SK-N-SH (cell line): ENCODE results near the gene MTFP1. TPM values are rescaled to one million over a fixed set of nuclear protein-coding genes. Genes with fewer than 3 reads are reported as not detected.
A peak's percentile ranks its signal among the peaks of the same experiment; 100 is the strongest.

Experiments
- CTCF ChIA-PET: fragments of 300-600, 350-600 bp; formaldehyde crosslinking; extraction: SDS; loops from one replicate; lab custom pipeline; 2021; lab: Yijun Ruan, JAX
- POLR2A ChIA-PET: fragments of 350-600 bp; sonication (Branson Sonifier 250); formaldehyde crosslinking; extraction: SDS; loops from one replicate; lab custom pipeline; 2020; ENCODE audit warnings: antibody characterized with exemption, inconsistent platforms; lab: Yijun Ruan, JAX
- DNase-seq: peaks from one replicate; pipeline ENCODE4 v3.0.0; 2012
- H2AFZ ChIP-seq: fragments of 200-600 bp; sonication (generic); 2 replicates; pipeline ENCODE4 v1.8.1; 2016; ENCODE audit warnings: antibody characterized with exemption, mild to moderate bottlenecking, low read depth
- H3F3A ChIP-seq: fragments of 200-600 bp; sonication (generic); replicated peaks from 2 replicates; pipeline ENCODE3; 2016; ENCODE audit warnings: antibody characterized with exemption, mild to moderate bottlenecking; ENCODE audit not compliant: insufficient read depth
- H3K27ac ChIP-seq, 2 experiments: fragments of 200-500 bp in 1 of 2; fragments of 200-600 bp in 1 of 2; sonication (Bioruptor generic) in 1 of 2; sonication (generic), shearing (Covaris generic) in 1 of 2; 2 replicates each; pipeline versions ENCODE4 v1.5.1 to v1.6.1; 2014 to 2016; ENCODE audit warnings: low read depth in 2 of 2, inconsistent platforms in 1 of 2, low read length in 1 of 2, mild to moderate bottlenecking in 1 of 2, mixed read lengths in 1 of 2
- H3K27me3 ChIP-seq: fragments of 200-600 bp; sonication (generic), shearing (Covaris generic); 2 replicates; pipeline ENCODE4 v1.6.1; 2016; ENCODE audit warnings: mixed run types; ENCODE audit not compliant: insufficient read depth
- H3K36me3 ChIP-seq, 2 experiments: fragments of 200-500 bp in 1 of 2; fragments of 200-600 bp in 1 of 2; sonication (Bioruptor generic) in 1 of 2; sonication (generic) in 1 of 2; replicated peaks in 1 of 2; 2 replicates each; pipeline versions ENCODE3 to v1.5.1; 2014 to 2016; ENCODE audit warnings: low read length in 1 of 2, mild to moderate bottlenecking in 1 of 2; ENCODE audit not compliant: insufficient read depth in 2 of 2, control insufficient read depth in 1 of 2
- H3K4me1 ChIP-seq, 2 experiments: fragments of 200-500 bp in 1 of 2; fragments of 200-600 bp in 1 of 2; sonication (Bioruptor generic) in 1 of 2; sonication (generic), shearing (Covaris generic) in 1 of 2; 2 replicates each; pipeline versions ENCODE4 v1.5.1 to v1.6.1; 2014 to 2016; ENCODE audit warnings: low read depth in 1 of 2, low read length in 1 of 2, mixed run types in 1 of 2; ENCODE audit not compliant: insufficient read depth in 2 of 2, control insufficient read depth in 1 of 2
- H3K4me2 ChIP-seq: fragments of 200-600 bp; sonication (generic), shearing (Covaris generic); 2 replicates; pipeline ENCODE4 v1.6.1; 2017; ENCODE audit warnings: mixed run types
- H3K4me3 ChIP-seq, 2 experiments: fragments of 200-500 bp in 1 of 2; fragments of 200-600 bp in 1 of 2; sonication (Bioruptor generic) in 1 of 2; sonication (generic), shearing (Covaris generic) in 1 of 2; 2 replicates each; pipeline versions ENCODE4 v1.5.1 to v1.8.1; 2014 to 2016; ENCODE audit warnings: low read depth in 2 of 2, inconsistent platforms in 1 of 2, low read length in 1 of 2, mild to moderate bottlenecking in 1 of 2, mixed read lengths in 1 of 2, moderate library complexity in 1 of 2
- H3K79me2 ChIP-seq: fragments of 200-600 bp; sonication (generic); 2 replicates; pipeline ENCODE4 v1.8.1; 2017; ENCODE audit warnings: mild to moderate bottlenecking; ENCODE audit not compliant: insufficient read depth
- H3K9ac ChIP-seq: fragments of 200-600 bp; sonication (generic); 2 replicates; pipeline ENCODE4 v1.6.1; 2017; ENCODE audit warnings: mixed run types
- H3K9me2 ChIP-seq: fragments of 200-600 bp; sonication (generic); 2 replicates; pipeline ENCODE4 v1.6.1; 2017; ENCODE audit warnings: mixed run types
- H3K9me3 ChIP-seq: fragments of 200-600 bp; sonication (generic); 2 replicates; pipeline ENCODE4 v1.6.1; 2017; ENCODE audit warnings: mixed run types, mild to moderate bottlenecking, moderate library complexity
- H4K20me1 ChIP-seq: fragments of 200-600 bp; sonication (generic); 2 replicates; pipeline ENCODE4 v1.6.1; 2017; ENCODE audit warnings: mild to moderate bottlenecking, mixed run types; ENCODE audit not compliant: insufficient read depth
- EZH2phosphoT487 ChIP-seq: fragments of 200-600 bp; sonication (generic); IDR thresholded peaks from 2 replicates; pipeline ENCODE4 v1.6.1; 2017; ENCODE audit warnings: low read depth, mixed run types, mild to moderate bottlenecking, antibody characterized with exemption, moderate library complexity, borderline replicate concordance
- FOSL2 ChIP-seq: IDR thresholded peaks from 2 replicates; pipeline ENCODE4 v1.4.0; 2012; ENCODE audit warnings: low read depth, mild to moderate bottlenecking, moderate library complexity, borderline replicate concordance
- JUND ChIP-seq: IDR thresholded peaks from 2 replicates; pipeline ENCODE4 v1.4.0; 2012
- MEF2A ChIP-seq: IDR thresholded peaks from 2 replicates; pipeline ENCODE4 v1.4.0; 2012; ENCODE audit warnings: low read depth, borderline replicate concordance
- MXI1 ChIP-seq: IDR thresholded peaks from 2 replicates; pipeline ENCODE4 v1.6.1; 2012; ENCODE audit warnings: mild to moderate bottlenecking, low read depth, low read length, improper control_type of control experiment
- NRF1 ChIP-seq: IDR thresholded peaks from 2 replicates; pipeline ENCODE4 v1.6.1; 2012; ENCODE audit warnings: low read depth, mild to moderate bottlenecking, low read length
- RAD21 ChIP-seq: IDR thresholded peaks from 2 replicates; pipeline ENCODE4 v1.6.1; 2012; ENCODE audit warnings: mild to moderate bottlenecking, low read length
- SMC3 ChIP-seq: IDR thresholded peaks from 2 replicates; pipeline ENCODE4 v1.6.1; 2012; ENCODE audit warnings: low read depth, low read length, improper control_type of control experiment
- TAF1 ChIP-seq: IDR thresholded peaks from 2 replicates; pipeline ENCODE4 v1.6.1; 2012; ENCODE audit warnings: low read depth, mild to moderate bottlenecking, low read length, moderate library complexity, borderline replicate concordance
- TEAD4 ChIP-seq: IDR thresholded peaks from 2 replicates; pipeline ENCODE4 v1.4.0; 2012; ENCODE audit warnings: mild to moderate bottlenecking, borderline replicate concordance; ENCODE audit not compliant: insufficient read depth
- whole genome bisulfite sequencing: methylation state at CpG from one replicate; pipeline ENCODE4 v1.1.6; 2017; ENCODE audit warnings: low lambda C conversion rate; 5-methylcytosine and 5-hydroxymethylcytosine counted together
- polyA plus RNA-seq, 3 experiments: library from polyadenylated mRNA; depleted of rRNA; stranded (reverse); fragments of >200 nt; gene quantifications; 2 replicates each; pipeline ENCODE4 v1.2.3, GENCODE V29; 2012
- TF ChIP-seq, protein P1 (sequence below): IDR thresholded peaks from 2 replicates; pipeline ENCODE4 v1.4.0; 2012; ENCODE audit warnings: low read depth, borderline replicate concordance
- TF ChIP-seq, protein P2 (sequence below): fragments of 200-600 bp; sonication (generic); IDR thresholded peaks from 2 replicates; pipeline ENCODE4 v1.6.1; 2017; ENCODE audit warnings: antibody characterized with exemption, mild to moderate bottlenecking, moderate library complexity
- TF ChIP-seq, protein P3 (sequence below): IDR thresholded peaks from 2 replicates; pipeline ENCODE4 v1.4.0; 2012; ENCODE audit warnings: low read depth

Gene MTFP1
- polyA plus RNA-seq, 1 of the 3 experiments (the other 2 are of a cell fraction) = 18.9 TPM

DNA sequence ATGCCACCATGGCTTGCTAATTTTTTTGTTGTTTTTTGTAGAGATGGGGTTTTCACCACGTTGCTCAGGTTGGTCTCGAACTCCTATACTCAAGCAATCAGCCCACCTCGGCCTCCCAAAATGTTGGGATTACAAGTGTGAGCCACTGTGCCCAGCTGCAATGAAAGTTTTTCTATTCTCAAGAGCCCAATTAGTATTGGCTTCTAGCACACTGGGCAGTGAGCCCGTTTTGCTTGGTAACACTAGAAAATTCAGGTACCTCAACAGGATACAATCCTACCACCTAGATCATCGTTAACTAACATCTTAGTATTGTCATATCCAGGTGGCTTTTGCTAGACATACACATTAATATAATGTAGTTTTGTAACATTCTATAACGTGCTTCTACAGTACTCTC, 27.3 kb downstream of the MTFP1 start (continued):
- TF ChIP-seq, protein P1, sequence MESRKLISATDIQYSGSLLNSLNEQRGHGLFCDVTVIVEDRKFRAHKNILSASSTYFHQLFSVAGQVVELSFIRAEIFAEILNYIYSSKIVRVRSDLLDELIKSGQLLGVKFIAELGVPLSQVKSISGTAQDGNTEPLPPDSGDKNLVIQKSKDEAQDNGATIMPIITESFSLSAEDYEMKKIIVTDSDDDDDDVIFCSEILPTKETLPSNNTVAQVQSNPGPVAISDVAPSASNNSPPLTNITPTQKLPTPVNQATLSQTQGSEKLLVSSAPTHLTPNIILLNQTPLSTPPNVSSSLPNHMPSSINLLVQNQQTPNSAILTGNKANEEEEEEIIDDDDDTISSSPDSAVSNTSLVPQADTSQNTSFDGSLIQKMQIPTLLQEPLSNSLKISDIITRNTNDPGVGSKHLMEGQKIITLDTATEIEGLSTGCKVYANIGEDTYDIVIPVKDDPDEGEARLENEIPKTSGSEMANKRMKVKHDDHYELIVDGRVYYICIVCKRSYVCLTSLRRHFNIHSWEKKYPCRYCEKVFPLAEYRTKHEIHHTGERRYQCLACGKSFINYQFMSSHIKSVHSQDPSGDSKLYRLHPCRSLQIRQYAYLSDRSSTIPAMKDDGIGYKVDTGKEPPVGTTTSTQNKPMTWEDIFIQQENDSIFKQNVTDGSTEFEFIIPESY = no peak
- TF ChIP-seq NRF1 (no peak), JUND (no peak)
- TF ChIP-seq, protein P2, sequence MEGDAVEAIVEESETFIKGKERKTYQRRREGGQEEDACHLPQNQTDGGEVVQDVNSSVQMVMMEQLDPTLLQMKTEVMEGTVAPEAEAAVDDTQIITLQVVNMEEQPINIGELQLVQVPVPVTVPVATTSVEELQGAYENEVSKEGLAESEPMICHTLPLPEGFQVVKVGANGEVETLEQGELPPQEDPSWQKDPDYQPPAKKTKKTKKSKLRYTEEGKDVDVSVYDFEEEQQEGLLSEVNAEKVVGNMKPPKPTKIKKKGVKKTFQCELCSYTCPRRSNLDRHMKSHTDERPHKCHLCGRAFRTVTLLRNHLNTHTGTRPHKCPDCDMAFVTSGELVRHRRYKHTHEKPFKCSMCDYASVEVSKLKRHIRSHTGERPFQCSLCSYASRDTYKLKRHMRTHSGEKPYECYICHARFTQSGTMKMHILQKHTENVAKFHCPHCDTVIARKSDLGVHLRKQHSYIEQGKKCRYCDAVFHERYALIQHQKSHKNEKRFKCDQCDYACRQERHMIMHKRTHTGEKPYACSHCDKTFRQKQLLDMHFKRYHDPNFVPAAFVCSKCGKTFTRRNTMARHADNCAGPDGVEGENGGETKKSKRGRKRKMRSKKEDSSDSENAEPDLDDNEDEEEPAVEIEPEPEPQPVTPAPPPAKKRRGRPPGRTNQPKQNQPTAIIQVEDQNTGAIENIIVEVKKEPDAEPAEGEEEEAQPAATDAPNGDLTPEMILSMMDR = no peak
- TF ChIP-seq, protein P3, sequence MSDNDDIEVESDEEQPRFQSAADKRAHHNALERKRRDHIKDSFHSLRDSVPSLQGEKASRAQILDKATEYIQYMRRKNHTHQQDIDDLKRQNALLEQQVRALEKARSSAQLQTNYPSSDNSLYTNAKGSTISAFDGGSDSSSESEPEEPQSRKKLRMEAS = no peak

DNA sequence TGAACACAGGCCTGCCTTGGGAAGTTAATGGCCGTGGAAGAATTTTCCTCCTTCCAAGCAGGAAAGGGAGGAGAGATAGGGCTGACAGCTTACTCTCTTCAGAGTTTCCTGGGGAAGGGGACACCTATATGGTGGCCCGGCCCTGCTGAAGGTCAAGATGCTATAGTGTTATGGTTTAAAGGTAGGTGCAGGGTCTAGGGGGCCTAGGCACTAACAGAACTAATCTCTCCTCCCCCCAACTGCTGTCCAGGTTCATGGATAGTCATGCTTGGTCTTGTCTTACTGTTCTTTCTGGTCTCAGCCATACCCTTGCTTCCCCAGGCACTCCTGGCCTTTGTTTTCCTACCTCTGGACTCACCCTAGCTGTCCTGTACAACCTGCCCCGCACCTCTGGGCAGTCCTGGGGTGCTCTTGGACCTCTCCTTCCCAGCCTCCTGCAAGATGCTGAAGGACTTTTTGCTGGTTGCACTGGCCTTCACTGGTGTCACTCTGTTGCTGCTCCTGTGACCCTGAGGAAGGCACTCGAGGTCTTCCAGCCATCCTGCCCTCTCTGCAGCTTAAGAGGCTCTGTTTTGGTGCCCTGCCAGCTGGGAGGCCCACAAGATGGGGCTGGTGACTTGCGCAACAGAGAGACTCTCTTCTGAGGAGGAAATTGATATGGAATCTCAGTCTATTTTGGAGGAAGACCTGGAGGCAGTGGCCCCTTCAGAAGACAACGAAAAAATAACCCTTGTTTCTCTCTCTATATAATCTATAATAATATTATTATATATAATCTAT, 28.4 kb downstream of the MTFP1 start:
- Histone ChIP-seq H3K36me3 (no peaks in the 10 kb centered on the region), H4K20me1 (no peaks in the 10 kb centered on the region), H3K27ac (no peak overlapping the region), H3K4me1 (no peaks in the 10 kb centered on the region), H3K4me3 (no peak overlapping the region)
- DNase-seq = peak; percentile 35
- POLR2A ChIA-PET = no interaction called here
- TF ChIP-seq FOSL2 (no peak), RAD21 (peak; percentile 42)
- TF ChIP-seq, all 33 proteins: peak for 1
- Histone ChIP-seq H3K9me2 (no peaks in the 10 kb centered on the region), H3F3A (no peaks in the 10 kb centered on the region), H2AFZ (no peak overlapping the region), H3K79me2 (no peaks in the 10 kb centered on the region), H3K27me3 (no peaks in the 10 kb centered on the region), H3K9ac (no peak overlapping the region), H3K9me3 (no peaks in the 10 kb centered on the region), H3K4me2 (no peak overlapping the region)
- CTCF ChIA-PET = interaction anchor here (1.1 to 3.4 kb wide), 3 partner anchors 9 to 52 kb away, joined by 3 to 8 read pairs (median 5); no protein-coding TSS in a partner anchor
- WGBS = 45% methylated on average over 5 of the region's 6 CpGs

DNA sequence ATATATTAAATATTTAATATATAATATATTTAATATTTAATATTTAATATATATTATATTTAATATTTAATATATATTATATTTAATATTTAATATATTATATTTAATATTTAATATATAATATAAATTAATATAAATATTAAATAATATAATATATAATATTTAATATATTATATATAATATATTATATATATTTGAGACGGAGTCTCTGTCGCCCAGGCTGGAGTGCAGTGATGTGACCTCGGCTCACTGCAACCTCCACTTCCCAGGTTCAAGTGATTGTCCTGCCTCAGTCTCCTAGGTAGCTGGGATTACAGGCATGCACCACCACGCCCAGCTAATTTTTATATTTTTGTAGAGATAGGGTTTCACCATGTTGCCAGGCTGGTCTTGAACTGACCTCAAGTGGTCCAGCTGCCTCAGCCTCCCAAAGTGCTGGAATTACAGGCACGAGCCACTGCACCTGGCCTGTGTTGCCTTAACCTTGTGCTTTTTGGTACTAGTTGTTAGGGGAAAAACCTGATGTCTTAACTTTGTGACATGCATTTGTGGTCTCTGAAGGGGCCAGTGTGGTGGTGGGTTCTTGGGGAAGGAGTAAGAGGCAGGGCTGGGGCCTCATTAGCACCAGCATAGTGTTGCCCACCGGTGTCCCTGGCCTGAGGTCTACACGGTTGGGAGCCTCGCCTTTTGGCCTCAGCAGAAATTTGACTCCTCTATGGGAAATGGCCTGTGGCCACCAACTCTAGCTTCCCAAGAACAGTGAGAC, 29.7 kb downstream of the MTFP1 start:
- H3K9me3 ChIP-seq = no peaks in the 10 kb centered on the region
- H2AFZ ChIP-seq = no peak overlapping the region
- no peaks in the 10 kb centered on the region for H3F3A ChIP-seq
- no peaks in the 10 kb centered on the region for H3K79me2 ChIP-seq
- 80% methylated on average over 5 of the region's 8 CpGs for WGBS
- no peaks in the 10 kb centered on the region for H3K4me1 ChIP-seq
- no peaks in the 10 kb centered on the region for H4K20me1 ChIP-seq
- H3K27ac ChIP-seq = no peak overlapping the region
- no peak overlapping the region for H3K4me3 ChIP-seq
- H3K4me2 ChIP-seq = no peak overlapping the region
- ChIA-PET POLR2A (no interaction called here), CTCF (interaction anchor here (1.5 kb wide), 1 partner anchor 11 kb away, joined by 4 read pairs; no protein-coding TSS in a partner anchor)
- H3K9ac ChIP-seq = no peak overlapping the region
- no peaks in the 10 kb centered on the region for H3K9me2 ChIP-seq
- TF ChIP-seq MEF2A (no peak), TEAD4 (no peak), EZH2phosphoT487 (no peak), SMC3 (no peak), TAF1 (no peak), RAD21 (no peak), MXI1 (no peak)
- H3K27me3 ChIP-seq = no peaks in the 10 kb centered on the region
- H3K36me3 ChIP-seq = no peaks in the 10 kb centered on the region
- DNase-seq = no peak
